Stimulated activated CD8-positive, alpha-beta memory T cell treated with anti-CD3 and anti-CD28 coated beads, Interleukin-2, amount 100 ng/mL, for 48 hours (primary cell): ENCODE measurements around the gene CTIF.

Source experiments
- DNase-seq, 2 donors: peaks; one replicate each; pipeline ENCODE4 v3.0.0-alpha.2; 2020; ENCODE audit warnings: low read depth in 2 of 2

The CTIF gene

GRCh38 chr18:48533340-48534070 is 5.3 kb upstream of the CTIF start:
- DNase-seq = no peak

DNA sequence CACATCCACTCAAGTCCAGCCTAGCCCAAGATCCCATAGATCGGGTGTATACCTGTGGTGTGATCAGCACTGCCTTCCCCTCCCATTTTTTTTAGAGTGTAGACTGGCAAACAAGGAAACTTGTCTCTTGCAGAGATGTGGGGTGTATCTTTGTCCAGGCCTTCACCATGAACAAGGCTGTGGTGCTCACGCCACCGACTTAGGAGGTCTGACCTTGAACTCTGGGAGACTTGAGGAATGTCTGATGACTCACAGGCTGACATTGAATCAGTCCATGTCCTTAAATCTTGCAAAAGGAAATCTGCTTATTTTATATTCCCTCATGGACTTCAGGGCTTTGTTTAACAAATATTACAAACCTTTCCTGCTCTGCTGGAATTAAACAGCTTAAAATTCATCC is 4.5 kb upstream of the CTIF start:
- no peak for DNase-seq

- DNase-seq = no peak
Measured at GRCh38 chr18:48535956-48536355, 2.9 kb upstream of the CTIF start.

DNA sequence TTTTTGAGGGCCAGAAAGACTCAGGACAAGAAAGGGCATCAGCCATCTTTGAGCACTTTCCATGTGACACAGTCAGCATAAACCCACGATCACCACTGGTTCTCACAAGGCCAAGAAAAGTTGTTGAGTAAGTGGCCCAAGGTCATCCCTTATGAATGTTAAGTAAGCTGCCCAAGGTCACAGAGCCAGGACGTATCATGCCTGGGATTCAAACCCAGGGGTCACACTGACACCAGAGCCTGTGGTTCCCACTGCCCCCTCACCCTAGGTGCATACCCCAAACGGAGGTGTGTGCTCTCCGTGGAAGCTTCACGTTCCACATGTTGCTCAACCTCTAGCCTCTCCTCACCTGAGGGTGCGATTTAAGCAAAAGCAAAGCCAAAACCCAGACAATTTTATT is 2.3 kb upstream of the CTIF start:
- DNase-seq = no peak

GRCh38 chr18:48539406-48540250 is 797 bp downstream of the CTIF start:
- DNase-seq = no peak

DNA sequence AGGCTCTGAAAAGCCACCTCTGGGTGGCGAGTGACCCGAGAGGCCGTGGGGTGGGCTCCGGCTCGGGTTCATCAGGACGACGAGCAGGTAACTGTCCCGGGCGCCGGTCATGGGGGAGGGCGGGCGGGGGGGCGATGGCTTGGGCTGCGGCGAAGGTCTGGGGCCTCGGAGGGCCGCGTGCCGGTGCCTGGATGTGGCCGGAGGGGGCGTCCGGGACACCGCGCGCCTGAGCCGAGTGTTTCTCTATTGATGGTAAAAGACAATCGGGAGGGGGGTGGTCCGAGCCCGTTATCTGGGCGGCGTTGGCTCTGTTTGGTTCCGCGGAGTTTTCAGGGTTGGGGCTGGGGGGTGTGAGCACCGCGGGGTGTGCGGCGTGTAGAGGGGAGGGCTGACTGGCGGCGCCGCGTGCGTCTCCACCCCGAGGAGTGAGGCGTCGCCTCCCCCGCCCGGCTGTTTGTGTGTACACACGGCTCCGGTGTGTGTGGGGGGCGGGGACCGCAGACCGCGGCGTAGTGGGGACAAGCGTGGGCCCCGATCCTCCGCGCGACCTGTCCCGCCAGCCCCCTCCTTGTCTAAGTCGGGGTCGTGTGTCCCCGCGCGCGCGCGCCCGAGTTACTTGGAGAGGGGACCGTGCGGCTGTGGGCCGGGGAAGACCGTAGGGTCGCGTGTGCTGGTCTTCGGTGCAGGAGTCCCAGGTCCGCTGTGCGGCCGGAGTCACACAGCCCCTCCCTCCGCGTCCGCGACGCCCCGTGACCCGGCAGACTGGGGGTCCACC is 1.6 kb downstream of the CTIF start:
- DNase-seq = peak in 1 of 2 donors; percentile 15

DNA sequence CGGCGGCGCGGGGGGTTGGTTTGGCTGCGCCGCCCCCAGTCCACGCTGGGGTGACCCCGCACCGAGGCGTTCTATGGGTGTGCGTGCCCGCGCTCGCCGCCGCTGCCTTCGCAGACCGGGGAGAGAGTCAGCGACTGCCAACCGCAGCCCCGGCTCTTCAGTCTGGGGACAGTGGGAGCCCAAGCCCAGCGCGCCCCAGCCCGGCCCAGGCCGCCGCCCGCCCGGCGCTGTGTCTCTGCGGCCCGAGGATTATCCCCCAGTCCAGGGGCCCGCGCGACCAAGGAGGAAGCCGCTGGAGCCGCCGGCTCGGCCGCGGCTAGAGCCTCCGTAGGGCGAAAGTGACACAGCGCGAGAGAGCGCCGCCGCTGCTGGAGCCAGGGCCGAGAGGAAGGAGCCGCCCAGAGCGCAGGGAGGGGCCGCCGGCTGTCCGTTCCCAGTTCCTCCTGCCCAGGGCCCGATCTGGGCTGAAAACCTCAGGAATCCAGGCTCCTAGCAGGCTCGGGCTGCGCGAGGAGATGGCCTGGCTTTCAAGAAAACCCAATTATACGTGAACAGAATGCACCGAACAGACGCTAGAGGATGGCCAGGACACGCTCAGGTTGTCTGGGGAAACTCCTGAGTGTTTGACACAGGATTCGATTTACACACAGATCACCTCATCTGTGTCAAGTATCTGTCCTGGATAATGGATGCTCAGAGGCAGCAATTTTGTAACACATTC is 2.4 kb downstream of the CTIF start:
- peak in 1 of 2 donors; percentile 13 for DNase-seq

DNA sequence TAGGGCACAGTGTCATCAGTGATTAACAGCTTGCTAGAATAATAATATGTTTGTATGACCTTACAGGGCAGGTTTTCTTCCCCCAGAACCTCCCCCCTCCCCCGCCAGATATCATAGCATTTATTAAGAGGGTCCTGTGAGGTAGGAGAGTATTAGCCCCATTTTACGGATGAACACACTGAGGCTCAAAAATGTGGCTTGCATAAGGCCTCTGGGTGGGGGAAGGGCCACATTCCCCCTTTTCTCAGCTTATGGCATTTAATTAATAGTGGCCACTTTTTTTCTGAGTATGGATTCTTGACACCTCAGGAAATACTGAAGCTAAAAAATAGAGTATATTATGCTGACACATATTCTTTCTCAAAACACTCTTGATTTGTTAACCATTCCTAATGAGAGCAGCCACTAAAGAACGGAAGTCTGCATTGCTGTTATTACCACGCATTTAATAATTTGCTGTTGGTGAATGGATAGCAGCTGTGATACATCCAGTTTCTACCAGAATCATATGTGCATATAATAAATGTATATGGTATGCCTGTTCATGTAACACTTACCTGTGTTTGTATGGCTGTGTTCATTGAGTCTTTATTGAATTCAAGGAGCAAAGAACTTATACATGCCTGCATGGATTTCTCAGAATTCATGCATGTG is 3.0 kb downstream of the CTIF start:
- DNase-seq = no peak

DNA sequence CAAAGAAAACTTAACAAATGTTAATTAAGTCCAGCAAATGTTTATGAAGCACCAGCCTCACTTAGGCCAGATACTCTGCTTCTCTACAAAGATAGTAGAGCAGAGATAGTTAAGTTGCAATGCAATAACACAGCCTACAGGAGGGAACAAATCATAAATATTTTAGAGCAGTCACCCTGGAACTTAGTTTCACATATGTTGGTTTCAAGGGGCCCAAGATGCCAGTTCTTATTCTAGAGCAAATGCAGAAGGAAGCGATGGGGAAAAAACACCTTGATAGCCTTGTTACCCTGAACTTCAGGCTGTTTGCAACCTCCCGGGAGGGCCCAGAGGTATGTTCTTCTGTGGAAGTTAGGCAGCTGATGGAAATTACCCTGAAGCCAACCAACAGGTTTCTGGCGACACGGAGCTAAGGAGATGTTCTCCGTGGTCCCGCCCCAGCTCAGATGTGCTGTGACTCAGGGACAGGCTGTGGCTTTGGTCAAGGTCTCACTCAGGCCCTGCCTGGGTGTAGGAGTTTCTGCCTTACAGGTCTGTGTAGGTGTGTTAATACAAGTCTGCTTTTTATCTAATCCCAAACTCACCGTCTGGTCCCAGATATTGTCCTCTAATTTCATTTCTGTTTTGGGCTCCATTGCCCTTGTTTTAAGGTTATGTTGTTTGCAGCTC is 3.8 kb downstream of the CTIF start:
- DNase-seq = peak in 1 of 2 donors; percentile 8

DNA sequence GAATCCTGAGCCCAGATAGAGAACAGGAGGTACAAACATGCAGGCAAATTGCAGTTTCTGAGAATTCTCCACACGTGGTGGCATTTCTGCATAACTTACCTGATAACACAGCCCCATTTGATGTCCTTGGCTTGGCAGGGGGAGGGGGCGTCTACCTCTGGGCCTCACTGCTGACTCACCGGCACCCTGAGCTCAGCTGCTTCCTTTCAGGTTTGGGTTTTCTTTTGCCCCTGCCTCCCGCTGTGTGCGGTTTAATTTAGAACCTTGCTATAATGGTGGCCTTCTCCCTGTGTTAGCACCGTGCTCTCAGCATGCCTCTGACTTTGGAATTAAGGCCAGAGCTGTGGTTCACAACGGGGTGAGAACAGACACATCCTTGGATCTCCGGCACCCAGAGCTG is 4.4 kb downstream of the CTIF start:
- peak in 1 of 2 donors; percentile 7 for DNase-seq

DNA sequence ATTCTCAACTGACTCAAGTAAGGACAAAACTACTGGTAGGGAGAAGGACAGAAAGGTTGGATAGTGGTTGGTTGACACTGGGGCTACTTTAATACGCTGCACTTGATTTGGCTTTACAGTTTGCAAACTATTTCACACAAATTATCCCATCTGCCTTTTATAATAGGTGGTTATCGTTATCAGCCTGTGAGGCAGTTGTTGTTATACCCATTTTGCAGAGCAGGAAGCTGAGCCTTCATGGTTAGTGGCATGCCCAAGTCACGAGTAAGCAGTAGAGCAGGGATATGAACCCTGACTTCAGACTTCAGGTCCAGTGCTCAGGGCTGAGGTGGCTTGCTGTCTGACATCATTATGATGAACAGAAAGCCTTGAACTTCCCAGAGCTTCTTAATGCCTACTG is 5.3 kb downstream of the CTIF start:
- no peak for DNase-seq

GRCh38 chr18:48544661-48545415 is 6.0 kb downstream of the CTIF start:
- DNase-seq = no peak

DNA sequence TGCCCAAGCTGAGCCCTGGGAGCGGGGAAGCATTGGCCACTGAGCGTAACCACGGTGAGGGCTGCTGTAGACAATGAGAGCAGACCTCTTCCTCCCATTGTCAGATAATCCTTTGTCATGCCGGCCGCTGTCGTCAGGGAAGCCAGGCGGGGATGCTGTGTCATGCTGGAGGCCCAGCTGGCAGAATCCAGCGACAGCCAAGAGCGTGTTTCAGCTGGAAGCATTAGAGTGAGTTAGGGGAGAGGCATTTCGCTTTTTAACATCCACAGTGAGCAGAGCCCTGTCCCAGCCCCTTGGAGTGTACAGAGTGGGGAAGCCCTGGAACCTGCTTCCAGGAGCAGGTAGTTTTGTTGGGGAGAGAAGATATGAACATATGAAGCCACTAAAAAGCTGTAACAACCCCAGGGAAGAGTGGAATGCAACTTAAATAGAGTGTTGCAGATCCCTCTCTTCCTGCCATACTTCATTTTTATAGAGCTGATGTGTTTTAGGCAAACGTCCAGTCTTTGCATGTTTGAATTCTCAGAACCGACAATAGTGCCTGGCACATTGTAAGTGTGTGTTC is 7.0 kb downstream of the CTIF start:
- DNase-seq = no peak

DNA sequence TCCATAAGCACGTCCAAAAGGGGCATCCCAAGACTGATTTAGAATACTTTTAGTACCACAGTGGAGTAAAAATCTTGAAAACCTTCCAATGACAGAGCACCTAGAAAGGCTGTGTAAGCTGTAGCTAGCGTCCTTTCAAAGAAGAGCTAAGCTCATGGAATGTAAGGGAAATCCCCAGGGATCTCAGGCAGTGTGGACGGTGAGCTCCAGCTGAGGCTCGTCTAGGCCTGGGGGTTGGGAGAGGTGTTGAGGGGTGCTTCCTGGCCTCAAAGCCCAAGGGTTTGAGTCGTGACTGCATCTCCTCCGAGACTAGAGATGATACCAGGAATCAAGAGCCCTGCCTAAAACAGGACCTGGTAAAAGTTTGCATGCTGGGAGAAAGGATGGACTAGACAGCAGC is 7.6 kb downstream of the CTIF start:
- DNase-seq = no peak

DNA sequence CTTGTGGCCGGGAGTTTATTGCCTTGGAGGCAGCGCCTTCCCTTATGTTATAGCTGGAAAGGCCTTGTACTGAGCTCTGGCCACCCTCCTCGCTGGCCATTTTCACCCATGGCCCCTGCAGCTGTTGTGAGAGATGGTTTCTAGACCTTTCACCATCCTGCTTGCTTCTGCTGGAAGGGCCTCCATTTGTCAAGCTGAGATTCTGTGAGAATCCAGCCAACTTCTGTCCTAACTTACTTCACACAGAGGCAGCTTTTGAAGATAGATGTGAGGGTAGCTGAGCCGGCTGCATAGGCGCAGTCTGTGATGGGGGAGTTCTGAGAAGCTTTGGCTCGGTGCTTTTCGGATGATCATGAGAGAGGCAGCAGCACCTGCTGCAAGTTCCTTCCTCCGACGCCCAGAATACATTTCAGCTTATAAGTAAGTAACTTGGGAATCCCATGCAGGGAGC is 8.7 kb downstream of the CTIF start:
- DNase-seq = no peak

- no peak for DNase-seq
Measured at GRCh38 chr18:48548011-48548771, 9.4 kb downstream of the CTIF start.

GRCh38 chr18:48548921-48549320 is 10.1 kb downstream of the CTIF start:
- DNase-seq = no peak

- no peak for DNase-seq
Measured at GRCh38 chr18:48550101-48550729, 11.4 kb downstream of the CTIF start.
